HG03025 (cell line): ENCODE results near the gene STK40.

Source experiments
- ATAC-seq: cut with Tn5 transposase; IDR thresholded peaks from one replicate; pipeline ENCODE4 v1.9.1; 2021; ENCODE audit warnings: mild to moderate bottlenecking, moderate library complexity; ENCODE audit not compliant: unreplicated experiment, low FRiP score

The STK40 gene

DNA sequence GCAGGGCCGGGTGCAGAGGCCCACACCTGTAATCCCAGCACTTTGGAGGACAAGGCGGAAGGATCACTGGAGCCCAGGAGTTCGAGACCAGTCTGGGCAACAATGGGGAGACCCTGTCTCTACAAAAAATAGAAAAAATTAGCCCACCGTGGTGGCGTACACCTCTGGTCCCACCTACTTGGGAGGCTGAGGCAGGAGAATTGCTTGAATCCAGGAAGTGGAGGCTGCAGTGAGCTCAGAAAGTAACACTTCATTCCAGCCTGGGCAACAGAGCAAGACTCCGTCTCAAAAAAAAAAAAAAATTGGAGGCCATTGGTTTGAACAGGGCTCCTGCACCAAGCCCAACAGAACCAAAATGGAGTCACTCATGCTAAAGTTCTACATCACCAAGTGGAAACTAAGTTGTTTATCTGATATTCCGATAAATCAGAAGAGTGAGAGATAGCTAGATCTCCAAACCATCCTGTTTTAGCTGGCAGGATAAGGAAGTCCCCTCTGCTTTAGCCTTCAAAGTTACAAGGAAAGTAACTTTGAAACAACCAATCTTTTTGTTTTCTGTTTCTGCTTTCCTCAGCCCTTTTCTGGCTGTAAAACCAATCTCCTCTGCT lies 12.8 kb upstream of the STK40 start:
- no peak for ATAC-seq

DNA sequence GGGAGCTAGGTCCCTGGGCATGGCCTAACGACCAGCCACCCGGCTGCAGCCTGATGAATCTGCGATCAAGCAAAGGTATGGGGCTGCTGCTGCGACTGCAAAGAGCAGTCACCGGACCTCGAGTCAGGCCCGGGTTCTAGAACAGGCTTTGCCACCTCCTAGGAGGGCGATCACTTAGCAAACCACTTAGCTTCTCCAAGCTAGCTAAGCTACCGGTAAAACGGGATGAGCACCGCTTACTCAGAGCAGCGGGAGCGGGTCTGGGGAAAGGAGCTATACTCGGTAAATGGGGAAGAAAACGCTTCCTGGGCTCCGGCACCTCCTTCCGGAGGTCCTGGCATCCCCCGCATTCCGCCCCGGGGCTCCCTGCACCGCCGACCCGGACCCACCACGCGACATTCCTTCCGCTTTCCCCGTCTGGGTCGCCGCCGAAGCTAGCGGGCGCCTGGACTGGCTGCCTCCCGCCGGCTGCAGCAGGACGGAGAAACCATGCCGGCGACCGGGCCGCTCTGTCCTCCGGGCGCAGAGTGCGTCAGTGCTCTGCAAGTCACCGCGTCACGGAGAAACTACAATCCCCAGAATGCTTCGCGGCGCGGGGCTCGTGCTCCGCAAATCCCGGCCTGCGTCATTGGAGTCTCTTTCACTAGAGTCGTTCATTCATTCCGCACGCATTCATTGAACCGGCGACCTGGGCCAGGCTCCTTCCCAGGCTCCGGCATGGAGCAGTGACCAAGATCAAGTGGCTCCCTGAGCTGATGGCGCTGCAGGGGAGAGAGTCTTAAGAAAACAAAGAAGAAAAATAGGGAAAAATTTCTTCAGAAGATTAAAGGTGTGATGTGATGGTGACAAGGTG lies 11.9 kb upstream of the STK40 start, which contains the start of gene LSM10:
Gene LSM10, minus strand, starts transcription at position 531 of the 853 bp plus-strand sequence. CDS start 3,779 bp downstream, outside the sequence.
- ATAC-seq: peak; percentile 39

DNA sequence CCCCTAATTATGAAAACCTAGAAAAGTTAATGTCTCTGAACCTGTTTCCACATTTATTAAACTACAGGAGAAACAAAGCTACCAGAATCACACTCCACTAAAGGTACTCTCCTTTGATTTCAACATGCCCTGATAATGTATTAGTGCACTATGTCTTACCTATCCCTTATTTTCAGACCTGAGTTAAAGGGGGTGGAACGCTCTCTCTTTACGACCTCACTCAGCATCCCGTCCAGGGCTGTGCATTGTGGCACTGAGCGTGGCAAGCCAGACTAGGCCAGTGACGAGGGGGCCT lies 11.3 kb upstream of the STK40 start:
- ATAC-seq: peak; percentile 33

DNA sequence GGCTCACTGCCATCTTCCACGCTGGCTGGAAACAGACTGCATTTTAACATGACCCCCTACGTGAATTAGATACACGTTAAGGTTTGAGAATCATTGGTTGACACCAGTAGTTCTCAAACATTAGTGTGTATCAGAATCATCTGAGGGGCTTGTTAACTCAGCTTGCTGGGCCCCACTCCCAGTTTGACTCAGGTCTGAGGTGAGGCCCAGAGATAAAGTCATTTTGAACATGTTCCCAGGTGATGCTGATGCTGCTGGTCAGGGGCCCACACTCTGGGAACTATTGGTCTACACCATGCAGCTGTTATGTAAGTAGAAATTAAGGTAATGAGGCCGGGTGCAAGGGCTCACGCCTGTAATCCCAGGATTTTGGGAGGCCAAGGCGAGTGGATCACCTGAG lies 10.6 kb upstream of the STK40 start:
- ATAC-seq: no peak

DNA sequence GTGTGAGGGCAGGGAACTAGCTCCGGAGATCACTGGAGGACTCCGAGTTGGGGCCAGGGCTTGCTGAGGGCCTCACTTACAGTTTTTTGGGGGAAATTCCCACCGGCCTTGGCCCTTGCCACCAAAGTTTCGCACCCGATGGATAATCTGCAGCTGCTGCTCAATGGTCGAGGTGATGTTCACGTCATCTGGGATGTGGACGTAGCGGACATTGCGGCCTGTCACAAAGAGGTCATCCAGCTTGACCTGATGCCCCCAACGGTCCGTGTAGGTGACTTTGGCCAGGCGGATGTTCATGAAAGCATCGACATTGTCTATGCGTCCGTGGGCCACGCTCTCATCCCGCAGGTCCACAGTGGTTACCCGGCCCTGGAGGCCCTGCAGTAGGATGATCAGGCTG lies 8.0 kb upstream of the STK40 start:
- ATAC-seq: no peak

DNA sequence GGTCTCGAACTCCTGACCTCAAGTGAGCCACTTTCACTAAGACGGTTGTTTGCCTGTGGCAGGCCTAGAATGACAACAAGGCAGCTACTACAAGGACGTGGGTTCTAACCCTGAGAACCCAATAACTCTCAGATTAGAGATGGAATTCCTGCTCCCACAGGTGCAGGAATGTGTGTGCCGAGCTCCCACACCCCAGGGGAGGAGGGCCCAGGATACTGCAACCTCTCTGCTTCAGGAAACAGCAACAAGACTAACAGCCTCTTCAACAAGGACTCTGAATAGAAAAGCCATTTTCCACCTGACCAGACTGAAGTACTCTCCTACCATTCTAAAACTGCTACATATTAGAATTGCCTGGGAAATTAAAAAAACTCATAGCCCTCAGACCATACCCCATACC lies 7.1 kb upstream of the STK40 start:
- ATAC-seq: no peak

DNA sequence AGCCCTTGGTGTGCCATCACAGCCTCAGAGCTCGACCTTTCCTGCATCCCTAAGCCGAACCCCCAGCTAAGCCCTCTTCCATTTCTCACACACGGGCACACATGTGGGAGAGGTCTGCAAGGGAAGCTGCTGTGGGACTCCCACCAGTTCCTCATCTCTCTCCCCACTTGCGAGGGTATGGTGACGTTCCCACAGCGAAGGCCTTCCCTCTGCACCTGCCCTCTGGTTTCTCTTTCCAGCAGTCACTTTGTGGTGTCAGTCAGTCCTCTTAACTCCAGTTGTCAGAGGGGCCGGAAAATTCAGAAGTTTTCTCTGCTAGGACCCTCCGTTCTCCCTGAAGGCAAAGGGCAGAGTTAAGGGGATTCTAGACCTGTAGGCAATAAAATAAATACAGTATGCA lies 5.5 kb upstream of the STK40 start:
- no peak for ATAC-seq

GRCh38 chr1:36390411-36390810 lies 4.7 kb upstream of the STK40 start:
- no peak for ATAC-seq

DNA sequence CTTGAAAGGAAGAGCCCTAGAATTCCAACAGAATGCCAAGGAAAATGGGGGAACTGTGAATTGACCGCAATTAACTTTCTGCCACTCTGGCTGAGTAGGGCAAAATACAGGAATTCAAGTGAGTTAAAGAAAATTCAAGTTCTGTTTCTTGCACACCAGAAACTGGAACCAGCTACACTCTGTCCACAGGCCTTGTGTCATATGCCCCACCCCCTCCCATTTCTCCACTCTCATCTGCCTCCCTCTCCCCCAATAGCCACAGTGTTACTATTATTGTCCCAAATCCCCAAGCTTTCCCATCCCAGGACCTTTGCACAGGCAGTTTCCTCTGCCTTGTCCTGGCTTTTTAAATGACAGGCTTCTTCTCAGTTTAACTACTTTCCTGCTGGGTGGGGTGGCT lies 4.3 kb upstream of the STK40 start:
- no peak for ATAC-seq

GRCh38 chr1:36389261-36389660 lies 3.5 kb upstream of the STK40 start:
- ATAC-seq: no peak

- no peak for ATAC-seq
Observed at GRCh38 chr1:36387141-36387949, 1.6 kb upstream of the STK40 start.

DNA sequence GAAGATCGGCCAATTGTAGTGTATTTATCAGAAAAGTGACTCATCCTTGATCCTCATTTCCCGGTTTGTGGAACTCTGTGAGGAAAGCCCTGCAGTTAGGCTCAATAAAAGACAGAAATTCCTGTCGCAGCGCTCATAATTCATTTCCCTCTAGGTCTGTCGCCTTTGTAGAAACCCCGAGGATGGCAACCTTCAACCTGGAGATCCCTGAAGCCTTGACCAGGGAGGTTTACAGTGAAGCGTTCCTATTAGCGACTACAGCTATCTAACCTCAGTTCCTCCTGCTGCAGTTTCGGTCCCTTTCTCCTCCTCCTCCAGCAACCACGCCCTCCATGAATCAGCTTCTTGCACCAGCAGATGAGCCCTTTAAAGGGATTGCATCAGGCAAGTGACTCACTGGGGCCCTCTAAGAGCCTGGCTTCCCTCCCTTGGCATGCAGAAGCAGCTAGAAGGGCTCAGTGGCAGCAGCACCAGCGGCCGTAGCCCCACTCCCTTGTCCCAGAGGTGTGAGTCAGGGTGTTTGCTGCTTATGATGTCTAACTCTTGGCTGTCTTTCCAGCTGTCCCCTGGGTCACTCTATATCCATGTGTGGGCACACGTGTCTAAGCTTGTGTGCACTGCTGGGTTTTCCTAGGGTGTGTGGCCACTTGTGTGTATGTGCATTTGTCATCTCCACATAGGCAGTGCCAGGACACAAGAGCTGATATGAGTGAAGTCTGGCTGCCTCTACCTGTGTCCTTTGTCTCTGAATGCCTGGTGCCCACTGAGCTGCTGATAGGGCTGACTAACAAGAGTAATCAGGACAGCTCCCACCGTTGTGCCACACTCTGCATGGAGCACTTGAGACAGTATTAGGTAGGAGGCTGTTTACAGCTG lies 779 bp upstream of the STK40 start:
- no peak for ATAC-seq

DNA sequence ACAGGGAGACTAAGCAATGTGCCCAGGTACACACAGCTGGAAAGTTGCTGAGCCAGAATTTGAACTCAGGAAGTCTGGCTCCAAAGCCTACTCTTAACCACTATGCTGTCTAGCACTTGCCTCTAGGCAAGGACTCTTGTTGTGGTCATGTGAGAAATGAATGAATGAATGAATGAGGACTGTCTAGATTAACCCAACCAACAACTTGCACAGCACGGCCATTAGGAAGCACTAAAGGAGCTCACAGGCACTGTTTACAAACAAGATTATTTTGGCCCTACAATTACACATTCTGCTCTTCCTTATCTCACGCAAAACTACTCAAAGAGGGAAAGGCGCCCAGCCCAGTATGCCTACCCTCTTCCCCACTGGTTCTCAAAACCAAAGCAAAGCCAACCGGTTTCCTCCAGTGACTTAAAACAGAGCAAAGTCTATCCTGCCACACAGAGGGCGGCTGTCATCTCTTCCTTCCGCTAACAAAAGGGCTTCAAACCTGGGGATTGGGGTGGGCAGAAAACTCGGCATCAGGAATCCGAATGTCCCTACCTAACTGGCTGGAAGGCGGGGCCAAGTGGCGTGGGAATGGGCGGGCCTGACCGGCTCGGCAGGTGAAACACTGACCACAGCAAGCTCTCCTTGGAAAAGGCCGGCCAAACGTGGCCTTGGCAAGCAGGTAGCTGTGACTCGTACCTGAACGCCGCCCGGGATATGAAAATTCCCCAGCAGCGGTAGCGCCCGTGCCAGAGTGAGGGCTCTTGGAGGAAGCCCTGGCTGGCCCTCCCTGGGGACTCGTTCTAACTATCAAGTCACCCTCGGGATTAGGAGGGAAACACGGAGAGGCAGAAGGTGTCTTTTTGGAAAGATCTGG lies 948 bp downstream of the STK40 start:
- peak; percentile 9 for ATAC-seq

DNA sequence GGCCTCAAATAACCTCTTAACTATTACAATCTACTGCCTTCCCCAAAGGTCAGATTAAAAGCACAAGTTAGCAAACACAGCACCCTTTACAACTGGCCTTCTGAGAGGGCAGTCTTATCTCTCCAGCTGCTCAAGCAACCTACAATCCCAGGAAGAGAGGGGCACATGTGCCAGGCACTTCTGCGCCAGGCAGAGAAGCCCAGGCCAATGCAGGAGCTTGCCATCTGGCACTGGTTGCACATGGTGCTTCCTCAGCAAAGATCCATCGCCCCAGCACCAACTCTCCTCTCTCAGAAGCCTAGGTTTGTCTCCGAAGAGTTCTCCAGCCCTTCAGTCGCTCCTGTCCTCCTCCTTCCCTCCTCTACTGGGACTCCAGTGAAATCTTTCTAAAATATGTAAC lies 2.5 kb downstream of the STK40 start:
- no peak for ATAC-seq

DNA sequence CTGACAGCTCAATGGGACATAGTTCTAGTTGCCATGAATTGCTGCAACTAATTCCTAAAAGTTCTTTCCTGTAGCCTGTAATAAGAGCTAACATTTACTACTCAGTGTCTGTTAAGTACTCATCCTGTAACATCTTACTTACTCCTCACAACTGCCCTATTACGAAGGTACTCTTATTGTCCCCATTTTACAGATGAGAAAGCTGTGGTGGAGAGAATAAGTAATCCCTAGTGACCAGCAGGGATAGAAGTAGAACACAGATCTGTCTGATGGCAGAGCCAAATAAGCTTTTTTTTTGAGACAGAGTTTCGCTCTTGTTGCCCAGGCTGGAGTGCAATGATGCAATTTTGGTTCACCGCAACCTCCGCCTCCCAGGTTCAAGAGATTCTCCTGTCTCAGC lies 3.1 kb downstream of the STK40 start:
- ATAC-seq: no peak

DNA sequence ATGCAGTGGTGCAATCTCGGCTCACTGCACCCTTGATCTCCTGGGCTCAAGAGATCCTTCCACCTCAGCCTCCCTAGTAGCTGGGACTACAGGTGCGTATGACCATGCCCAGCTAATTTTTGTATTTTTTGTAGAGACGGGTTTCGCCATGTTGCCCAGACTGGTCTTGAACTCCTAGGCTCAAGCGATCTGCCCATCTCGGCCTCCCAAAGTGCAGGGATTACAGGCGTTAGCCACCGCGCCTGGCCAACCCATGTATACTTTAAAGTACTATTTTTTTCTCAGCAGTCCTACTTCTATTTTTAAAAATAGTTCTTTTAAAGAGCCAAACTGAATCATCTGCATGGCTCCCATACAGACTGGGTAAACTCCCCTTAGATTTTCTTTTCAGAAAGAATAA lies 3.5 kb downstream of the STK40 start:
- ATAC-seq: no peak

DNA sequence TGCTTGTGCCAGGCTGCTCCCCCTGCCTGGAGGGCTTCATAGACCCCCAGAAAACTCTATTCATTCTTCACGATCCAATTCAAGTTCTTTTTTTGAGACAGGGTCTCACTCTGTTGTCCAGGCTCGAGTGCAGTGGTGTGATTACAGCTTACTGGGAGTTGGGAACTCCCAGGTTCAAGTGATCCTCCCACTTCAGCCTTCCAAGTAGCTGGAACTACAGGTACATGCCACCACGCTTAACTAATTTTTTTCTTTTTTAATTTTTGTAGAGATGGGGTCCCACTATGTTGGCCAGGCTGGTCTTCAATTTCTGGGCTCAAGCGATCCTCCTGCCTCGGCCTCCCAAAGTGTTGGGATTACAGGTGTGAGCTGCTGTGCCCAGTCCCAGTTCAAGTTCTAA lies 4.3 kb downstream of the STK40 start:
- no peak for ATAC-seq

DNA sequence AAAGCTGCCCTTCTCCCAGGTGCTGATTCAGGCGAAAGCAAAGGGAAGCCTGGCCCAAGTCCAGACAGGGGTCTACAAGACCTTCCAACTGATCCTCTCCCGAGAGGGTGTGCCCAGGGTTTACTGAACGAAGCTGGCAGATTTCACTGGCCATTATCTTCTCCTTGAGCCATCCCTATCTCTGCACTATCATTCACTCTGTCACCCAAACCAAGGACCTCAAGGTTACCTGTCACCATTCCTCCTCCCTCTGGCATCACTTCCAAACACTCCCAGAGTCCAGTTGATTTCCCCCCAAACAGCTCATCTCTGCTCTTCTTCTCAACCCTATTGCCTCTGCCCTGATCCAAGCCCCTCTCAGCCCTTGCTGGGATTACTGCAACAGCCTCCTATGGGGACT lies 4.9 kb downstream of the STK40 start:
- no peak for ATAC-seq

DNA sequence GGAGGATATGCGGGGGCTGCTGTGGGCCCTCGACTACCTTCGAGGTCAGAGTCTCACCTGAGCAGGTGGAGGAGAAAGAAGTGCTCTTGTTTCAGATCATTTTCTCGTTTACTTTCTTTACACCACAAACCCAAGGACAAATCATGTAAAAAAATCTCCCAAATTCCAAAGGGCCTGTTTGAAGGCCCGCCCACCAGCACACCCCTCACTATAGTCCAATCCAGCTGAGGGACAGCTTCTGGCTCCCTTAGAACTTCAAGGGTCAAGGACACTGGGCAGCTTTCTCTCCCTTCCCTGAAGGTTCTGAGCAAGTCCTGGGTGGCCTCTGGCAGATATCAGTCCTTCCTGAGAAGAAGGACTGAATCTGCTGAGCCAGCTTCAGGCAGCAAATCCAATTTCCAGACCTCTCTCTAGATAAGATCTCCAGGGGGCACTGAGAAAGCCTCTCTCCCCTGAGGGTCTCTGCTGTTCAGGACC lies 5.5 kb downstream of the STK40 start:
- no peak for ATAC-seq
